GM12891 (cell line): Measurements from ENCODE around the gene DCDC1.

Source experiments
- POLR2A ChIP-seq: IDR thresholded peaks from 2 replicates; pipeline ENCODE4 v1.6.1; 2011; ENCODE audit warnings: low read depth, low read length, control low read depth
- POLR2AphosphoS5 ChIP-seq: IDR thresholded peaks from 2 replicates; pipeline ENCODE4 v1.6.1; 2011; ENCODE audit warnings: low read depth, low read length, control low read depth
- POU2F2 ChIP-seq: IDR thresholded peaks from 2 replicates; pipeline ENCODE4 v1.6.1; 2011; ENCODE audit warnings: low read depth, mild to moderate bottlenecking, control low read depth, low read length, moderate library complexity
- TAF1 ChIP-seq: IDR thresholded peaks from 2 replicates; pipeline ENCODE4 v1.6.1; 2011; ENCODE audit warnings: low read depth, low read length, control low read depth

GRCh38 chr11:31264834-31265233 is 104.7 kb downstream of the DCDC1 start:
- TF ChIP-seq POLR2A (no peak), TAF1 (no peak), POLR2AphosphoS5 (no peak), POU2F2 (no peak)
